ENCODE data around the gene CDHR3.
A peak's percentile ranks its signal among the peaks of the same experiment; 100 is the strongest.

CDHR3 gene

DNA sequence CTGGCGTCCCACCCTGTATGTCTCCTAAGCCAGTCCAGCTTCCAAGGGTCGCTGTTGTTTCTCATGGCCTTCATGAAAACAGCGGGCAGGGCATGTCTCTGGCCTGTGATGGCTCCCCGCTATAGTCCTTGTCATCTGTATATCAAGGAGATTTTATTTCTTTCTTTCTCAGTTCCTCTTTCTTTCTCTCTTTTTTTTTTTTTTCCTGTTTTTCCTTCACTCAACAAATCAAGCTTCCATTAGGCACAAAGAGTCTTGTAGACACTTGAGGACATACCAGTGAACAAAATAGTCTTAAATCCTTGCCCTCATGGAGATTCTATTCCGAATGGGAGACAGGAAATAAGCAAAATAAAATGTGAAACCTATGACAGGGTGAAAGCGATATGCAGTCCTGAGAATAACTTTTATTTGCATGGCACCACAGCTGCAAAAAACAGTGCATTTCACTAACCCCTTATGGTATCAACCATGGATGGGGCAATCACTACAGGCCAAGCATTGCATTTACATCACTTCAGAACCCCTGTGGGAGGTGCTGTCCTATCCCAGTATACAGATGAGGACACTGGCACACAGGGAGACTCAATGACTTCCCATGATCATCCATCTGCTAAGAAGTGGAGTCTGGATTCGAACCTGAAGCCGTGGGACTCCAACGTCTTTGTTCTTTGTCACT is 98.4 kb downstream of the CDHR3 start:
- no peaks in the 10 kb centered on the region for H3K36me3 ChIP-seq
- H4K20me1 ChIP-seq, result no peaks in the 10 kb centered on the region
- peaks cover 84% of the 10 kb centered on the region for H3K4me1 ChIP-seq
- H3K4me3 ChIP-seq, result no peak overlapping the region
- TF ChIP-seq Cebpa-rat (IDR thresholded peaks at IDR 0.05), result no peak
- H3K27ac ChIP-seq, result 0 out of 2 replicates have a peak overlapping the region, but pooled peaks have one; percentile 40
- H3K9ac ChIP-seq, result no peak overlapping the region
- no peaks in the 10 kb centered on the region for H3K27me3 ChIP-seq
- peak overlapping the region; percentile 29 for H3K4me2 ChIP-seq
- H3K9me3 ChIP-seq, result peaks cover 9% of the 10 kb centered on the region; the same call in 1 of the 2 replicates

DNA sequence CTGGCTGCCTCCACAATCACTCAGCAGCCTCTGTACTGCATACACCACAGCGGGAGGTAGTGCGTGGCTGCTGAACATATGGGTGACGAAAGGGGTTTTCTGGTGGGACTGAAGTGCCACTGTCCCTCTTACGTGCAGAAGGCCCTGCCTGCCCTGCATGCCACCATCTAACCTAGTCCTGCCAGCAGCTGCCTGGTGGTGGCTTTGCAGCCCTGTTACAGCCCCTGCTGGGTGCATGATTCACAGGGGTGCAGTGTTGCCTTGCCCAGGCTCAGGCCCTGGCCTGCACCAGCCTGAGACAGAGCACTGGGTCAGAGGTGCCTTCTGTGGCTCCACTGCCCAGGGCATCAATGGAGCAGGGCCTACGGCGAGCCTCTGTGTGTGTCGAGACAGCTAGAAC is 98.9 kb downstream of the CDHR3 start:
- Histone ChIP-seq H3K4me2 (peak overlapping the region; percentile 29), H3K4me1 (peaks cover 84% of the 10 kb centered on the region)

DNA sequence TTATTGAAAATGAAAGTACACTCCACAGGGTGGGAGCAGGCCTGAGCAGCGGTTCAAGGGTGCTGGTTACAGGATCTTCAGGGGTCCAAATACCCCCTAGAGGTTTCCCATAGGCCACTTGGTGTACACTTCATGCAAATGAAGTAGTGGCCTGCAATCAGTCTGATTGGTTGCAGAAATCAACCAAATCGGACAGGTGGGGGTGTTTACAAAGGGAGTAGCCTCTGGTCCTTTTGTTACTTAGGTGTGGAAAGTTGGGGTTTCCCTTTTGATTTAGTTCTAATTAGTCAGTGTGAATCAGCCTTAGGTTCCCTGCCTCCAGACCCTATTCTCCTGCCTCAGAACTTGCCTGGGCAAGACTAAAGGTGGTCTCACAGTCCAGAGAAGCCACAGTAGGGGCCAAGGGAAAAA is 99.5 kb downstream of the CDHR3 start:
- Histone ChIP-seq H3K9ac (no peak overlapping the region), H3K4me2 (peak overlapping the region; percentile 29), H4K20me1 (no peaks in the 10 kb centered on the region), H3K9me3 (peaks cover 9% of the 10 kb centered on the region; the same call in 1 of the 2 replicates), H3K4me1 (peaks cover 78% of the 10 kb centered on the region), H3K4me3 (no peak overlapping the region), H3K36me3 (no peaks in the 10 kb centered on the region), H3K27ac (peak overlapping the region; percentile 40; the same call in 1 of the 2 replicates), H3K27me3 (no peaks in the 10 kb centered on the region)
- no peak for TF ChIP-seq Cebpa-rat (IDR thresholded peaks at IDR 0.05)

More for the DNA sequence above, 98.9 kb downstream of the CDHR3 start:
- TF ChIP-seq Cebpa-rat (IDR thresholded peaks at IDR 0.05), result no peak
- no peak overlapping the region for H3K9ac ChIP-seq
- H3K27ac ChIP-seq, result peak overlapping the region; percentile 40; the same call in 1 of the 2 replicates
- H3K9me3 ChIP-seq, result peaks cover 9% of the 10 kb centered on the region; the same call in 1 of the 2 replicates
- no peak overlapping the region for H3K4me3 ChIP-seq
- no peaks in the 10 kb centered on the region for H4K20me1 ChIP-seq
- H3K27me3 ChIP-seq, result no peaks in the 10 kb centered on the region
- H3K36me3 ChIP-seq, result no peaks in the 10 kb centered on the region

DNA sequence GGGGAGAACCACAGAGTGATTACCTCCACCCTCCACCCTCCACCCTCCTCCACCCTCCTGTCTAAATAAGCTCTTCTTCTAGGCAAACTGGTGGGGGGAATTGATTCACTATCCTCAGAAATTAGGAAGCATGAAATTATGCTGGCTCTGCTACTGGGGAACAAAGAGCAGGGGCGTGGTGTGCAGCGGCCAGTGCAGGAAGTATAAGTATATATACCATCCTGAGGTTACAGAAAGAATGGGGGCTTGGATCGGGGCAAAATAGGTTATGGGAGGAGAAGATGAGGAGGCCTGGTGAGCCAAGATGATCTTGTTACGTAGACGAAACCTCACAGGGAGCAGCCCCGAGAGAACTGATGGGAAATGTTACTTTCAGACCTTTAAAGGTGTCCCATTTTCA is 100.0 kb downstream of the CDHR3 start:
- H3K36me3 ChIP-seq, result no peaks in the 10 kb centered on the region
- H3K4me1 ChIP-seq, result peaks cover 74% of the 10 kb centered on the region
- H3K9ac ChIP-seq, result no peak overlapping the region
- peak overlapping the region; percentile 29 for H3K4me2 ChIP-seq
- H4K20me1 ChIP-seq, result no peaks in the 10 kb centered on the region
- H3K27ac ChIP-seq, result no peak overlapping the region
- no peak overlapping the region for H3K4me3 ChIP-seq
- no peaks in the 10 kb centered on the region for H3K27me3 ChIP-seq
- H3K9me3 ChIP-seq, result peaks cover 9% of the 10 kb centered on the region; the same call in 1 of the 2 replicates
- TF ChIP-seq Cebpa-rat (IDR thresholded peaks at IDR 0.05), result no peak

DNA sequence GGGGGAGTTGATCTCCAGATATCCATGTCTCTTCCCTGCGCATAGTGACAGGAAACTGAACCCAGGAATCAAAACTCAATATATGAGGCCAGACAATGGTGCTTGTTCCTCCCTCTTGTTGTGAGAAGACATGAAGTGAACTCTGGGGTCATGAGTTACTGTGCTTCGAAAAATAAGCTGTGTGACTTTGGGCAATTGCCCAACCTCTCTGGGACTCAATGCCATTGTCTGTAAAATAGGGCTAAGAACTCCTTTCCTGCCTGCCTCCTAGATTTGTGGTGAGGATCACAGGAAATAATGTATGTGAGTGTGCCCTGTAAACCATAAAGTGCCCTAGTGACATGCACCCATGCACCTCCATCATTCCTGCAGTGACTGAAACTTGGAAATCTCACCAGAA is 100.6 kb downstream of the CDHR3 start:
- H3K9me3 ChIP-seq, result peaks cover 9% of the 10 kb centered on the region; the same call in 1 of the 2 replicates
- H3K9ac ChIP-seq, result no peak overlapping the region
- no peaks in the 10 kb centered on the region for H4K20me1 ChIP-seq
- no peaks in the 10 kb centered on the region for H3K36me3 ChIP-seq
- no peaks in the 10 kb centered on the region for H3K27me3 ChIP-seq
- no peak for TF ChIP-seq Cebpa-rat (IDR thresholded peaks at IDR 0.05)
- H3K4me3 ChIP-seq, result no peak overlapping the region
- no peak overlapping the region for H3K27ac ChIP-seq
- H3K4me2 ChIP-seq, result peak overlapping the region; percentile 29
- H3K4me1 ChIP-seq, result peaks cover 74% of the 10 kb centered on the region

DNA sequence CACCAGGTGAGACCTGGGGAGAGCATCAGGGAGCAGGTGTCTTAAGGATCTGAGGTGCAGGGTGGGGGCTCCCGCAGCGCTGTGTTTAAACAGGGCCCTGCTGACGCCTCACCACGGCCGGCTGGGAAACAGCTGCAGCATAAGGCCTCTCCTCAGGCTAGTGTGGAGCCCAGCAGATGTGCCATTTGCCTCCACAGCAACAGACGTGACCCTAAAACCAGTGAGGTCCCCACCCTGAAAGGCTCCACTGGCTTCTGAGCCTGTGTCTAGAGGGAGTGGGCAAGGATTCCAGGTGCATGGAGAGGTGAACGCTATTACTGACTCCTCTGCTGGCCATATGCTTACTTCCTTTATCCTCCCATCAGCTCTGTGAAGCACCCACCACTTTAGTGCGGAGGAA is 101.3 kb downstream of the CDHR3 start:
- H3K27ac ChIP-seq, result peak overlapping the region; percentile 1; the same call in 1 of the 2 replicates
- no peaks in the 10 kb centered on the region for H4K20me1 ChIP-seq
- H3K4me2 ChIP-seq, result peak overlapping the region; percentile 29
- no peak for TF ChIP-seq Cebpa-rat (IDR thresholded peaks at IDR 0.05)
- no peaks in the 10 kb centered on the region for H3K36me3 ChIP-seq
- H3K4me1 ChIP-seq, result peaks cover 74% of the 10 kb centered on the region
- peaks cover 9% of the 10 kb centered on the region; the same call in 1 of the 2 replicates for H3K9me3 ChIP-seq
- no peak overlapping the region for H3K9ac ChIP-seq
- no peak overlapping the region for H3K4me3 ChIP-seq
- no peaks in the 10 kb centered on the region for H3K27me3 ChIP-seq

DNA sequence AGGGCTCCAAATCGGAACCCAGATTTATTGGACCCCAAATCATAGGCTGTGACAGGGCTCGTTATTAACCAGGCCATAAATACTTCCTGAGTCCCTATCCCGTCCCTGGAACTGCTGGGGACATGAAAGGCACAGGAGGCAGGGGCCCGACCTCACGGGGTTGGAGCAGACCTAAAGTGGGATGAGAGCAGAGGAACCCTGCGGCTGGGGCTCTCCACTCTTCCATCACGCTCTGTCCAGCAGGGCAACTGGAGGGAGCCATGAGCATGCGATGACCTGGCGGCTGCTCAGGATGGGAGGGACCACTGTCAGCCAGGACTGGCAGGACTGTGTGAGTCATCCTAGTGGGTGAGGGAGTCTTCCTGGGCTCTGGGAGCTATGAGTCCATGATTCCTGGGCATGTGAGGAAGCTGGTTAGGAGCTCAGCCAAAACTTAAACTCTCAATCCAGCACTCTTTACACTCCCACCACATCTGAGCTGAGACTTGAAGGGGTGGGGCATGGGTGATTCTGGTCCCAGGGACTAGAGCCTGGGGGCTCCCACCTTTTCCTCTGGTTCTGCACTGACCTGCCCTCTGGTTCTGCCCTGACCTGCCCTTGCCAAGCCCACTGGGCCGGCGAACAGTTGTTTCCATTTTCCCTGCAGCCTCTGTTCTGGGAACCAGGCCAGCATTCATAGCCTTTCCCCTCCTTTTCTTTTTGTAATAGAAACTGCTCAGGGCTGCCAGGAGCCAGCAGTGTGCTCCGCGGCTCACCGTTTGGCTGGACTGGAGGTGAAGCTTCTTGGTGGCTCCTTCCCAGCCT is 101.9 kb downstream of the CDHR3 start:
- Histone ChIP-seq H3K4me2 (peak overlapping the region; percentile 29), H3K4me3 (no peak overlapping the region), H3K27ac (peak overlapping the region; percentile 32; the same call in 1 of the 2 replicates), H3K9ac (no peak overlapping the region), H3K36me3 (no peaks in the 10 kb centered on the region), H3K9me3 (peaks cover 9% of the 10 kb centered on the region; the same call in 1 of the 2 replicates), H3K27me3 (no peaks in the 10 kb centered on the region), H3K4me1 (peaks cover 74% of the 10 kb centered on the region), H4K20me1 (no peaks in the 10 kb centered on the region)
- TF ChIP-seq Cebpa-rat (IDR thresholded peaks at IDR 0.05), result no peak

DNA sequence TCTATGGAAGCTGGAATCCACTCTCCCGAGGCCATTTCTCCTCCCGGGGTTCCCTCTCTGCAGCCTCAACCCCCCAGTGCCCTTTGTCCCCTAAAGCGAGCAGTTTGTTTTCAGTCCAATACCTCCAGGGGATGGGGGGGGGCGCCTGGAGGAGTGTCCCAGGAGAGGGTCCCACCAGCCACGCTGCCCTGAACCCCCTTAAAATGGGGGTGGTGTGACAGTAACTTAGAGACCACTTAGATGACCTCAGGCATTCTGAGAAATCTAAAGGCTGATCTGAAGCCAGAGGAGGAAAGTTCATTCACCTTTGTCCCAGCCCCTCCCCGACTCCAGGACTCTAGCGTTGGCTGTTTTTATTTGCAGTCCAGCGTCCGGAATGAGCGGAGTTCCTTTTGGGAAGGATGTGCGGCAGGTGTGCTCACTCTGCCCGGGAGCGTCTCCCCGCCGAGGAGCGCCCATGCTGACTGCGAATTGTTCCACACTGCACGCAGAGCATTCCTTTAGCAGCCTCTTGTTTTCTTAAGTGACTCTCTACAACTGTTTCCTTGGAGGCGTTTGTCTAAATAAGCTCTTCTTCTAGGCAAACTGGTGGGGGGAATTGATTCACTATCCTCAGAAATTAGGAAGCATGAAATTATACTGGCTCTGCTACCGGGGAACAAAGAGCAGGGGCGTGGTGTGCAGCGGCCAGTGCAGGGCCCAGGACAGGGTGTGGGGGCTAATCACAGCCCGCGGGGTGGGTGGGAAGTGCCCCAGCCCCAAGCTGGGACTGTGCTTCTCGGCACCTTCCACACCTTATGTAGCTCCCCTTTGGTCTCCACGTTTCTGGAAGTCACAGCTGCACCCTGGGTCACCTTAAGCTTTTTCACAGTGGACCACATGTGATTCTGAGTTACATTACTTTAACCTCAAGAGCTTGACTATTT is 102.8 kb downstream of the CDHR3 start:
- Histone ChIP-seq H3K27ac (peak overlapping the region; percentile 32; the same call in 1 of the 2 replicates), H3K4me2 (0 out of 2 replicates have a peak overlapping the region, but pooled peaks have one; percentile 29), H3K27me3 (no peaks in the 10 kb centered on the region), H3K4me1 (peaks cover 77% of the 10 kb centered on the region), H3K4me3 (no peak overlapping the region), H3K9ac (no peak overlapping the region), H3K9me3 (peaks cover 3% of the 10 kb centered on the region; the same call in 1 of the 2 replicates), H4K20me1 (no peaks in the 10 kb centered on the region), H3K36me3 (no peaks in the 10 kb centered on the region)
- TF ChIP-seq Cebpa-rat (IDR thresholded peaks at IDR 0.05), result no peak

DNA sequence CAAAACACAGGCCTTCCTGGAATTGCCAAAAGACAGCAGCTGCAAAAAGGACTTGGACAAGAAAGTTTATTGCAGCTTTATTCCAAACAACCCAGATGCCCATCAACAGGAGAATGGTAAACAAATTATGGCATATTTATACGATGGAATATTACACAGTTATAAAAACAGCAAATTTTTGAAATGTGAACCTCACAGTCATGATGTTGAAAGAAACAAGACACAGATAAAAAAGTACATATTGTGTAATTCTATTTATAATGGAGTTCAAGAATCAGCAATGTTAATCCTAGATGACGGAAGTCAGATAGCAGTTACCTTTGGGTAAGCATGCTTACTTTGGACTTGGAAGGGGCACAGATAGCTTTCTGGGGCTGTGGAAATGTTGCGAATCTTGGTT is 104.6 kb downstream of the CDHR3 start:
- H3K9ac ChIP-seq, result no peak overlapping the region
- H3K4me3 ChIP-seq, result no peak overlapping the region
- H3K27ac ChIP-seq, result no peak overlapping the region
- no peaks in the 10 kb centered on the region for H3K27me3 ChIP-seq
- no peaks in the 10 kb centered on the region for H3K9me3 ChIP-seq
- H3K4me2 ChIP-seq, result no peak overlapping the region
- no peak for TF ChIP-seq Cebpa-rat (IDR thresholded peaks at IDR 0.05)
- no peaks in the 10 kb centered on the region for H4K20me1 ChIP-seq
- no peaks in the 10 kb centered on the region for H3K36me3 ChIP-seq
- H3K4me1 ChIP-seq, result peaks cover 77% of the 10 kb centered on the region
